SIG-M5 treated with dmso at 0.1 percent for 504 hours (cell line): ENCODE measurements around the gene SUMO4.
A peak's percentile ranks its signal among the peaks of the same experiment; 100 is the strongest.

Experiments
- DNase-seq: peaks from one replicate; lab custom pipeline; 2025; ENCODE audit not compliant: unreplicated experiment; lab: John Stamatoyannopoulos, UW

SUMO4 gene

GRCh38 chr6:149389509-149390297 lies 10.4 kb upstream of the SUMO4 start:
- DNase-seq, result no peak

DNA sequence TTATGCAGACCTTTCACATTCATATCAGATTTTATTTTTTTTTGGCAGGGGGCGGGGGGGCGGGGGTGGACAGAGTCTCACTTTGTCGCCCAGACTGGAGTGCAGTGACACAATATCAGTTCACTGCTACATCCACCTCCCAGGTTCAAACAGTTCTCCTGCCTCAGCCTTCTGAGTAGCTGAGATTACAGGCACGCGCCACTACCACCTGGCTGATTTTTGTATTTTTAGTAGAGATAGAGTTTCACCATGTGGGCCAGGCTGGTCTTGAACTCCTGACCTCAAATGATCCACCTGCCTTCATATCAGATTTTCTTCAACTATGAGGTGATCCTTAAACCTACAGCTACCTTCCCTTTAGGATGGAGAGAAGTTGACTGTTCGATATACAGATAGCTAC lies 8.0 kb upstream of the SUMO4 start:
- DNase-seq, result no peak

- no peak for DNase-seq
Observed at GRCh38 chr6:149392535-149392934, 7.5 kb upstream of the SUMO4 start.

DNA sequence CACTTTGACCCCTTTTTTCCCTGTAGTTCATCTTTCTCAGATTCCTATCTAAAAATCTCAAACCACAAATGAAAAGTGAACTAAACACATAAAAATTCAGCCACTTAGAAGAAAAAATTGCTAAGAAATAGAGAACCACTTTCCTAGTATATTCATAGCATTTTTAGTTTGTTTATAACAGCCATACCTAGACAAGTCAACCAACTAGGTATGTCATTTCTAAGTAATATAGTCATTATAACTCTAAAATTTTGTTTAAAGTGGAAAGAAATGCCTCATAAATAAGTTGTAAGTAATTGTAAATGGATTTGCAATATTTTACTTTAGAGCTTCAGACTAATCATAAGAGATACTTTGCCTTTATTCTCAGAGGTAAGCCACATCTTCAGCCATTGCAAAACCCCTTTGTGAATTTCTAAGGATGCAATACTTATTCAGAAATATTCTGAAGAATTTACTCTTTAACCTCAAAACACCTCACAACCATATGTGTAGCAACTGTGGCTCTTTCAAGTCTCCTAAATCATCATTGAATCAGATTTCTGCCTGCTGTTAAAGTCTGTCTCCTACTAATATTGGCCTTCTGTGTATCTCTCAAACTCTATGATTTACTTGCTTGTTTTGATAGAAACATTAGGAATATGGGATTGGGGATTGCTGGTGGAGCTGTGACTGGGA lies 6.9 kb upstream of the SUMO4 start:
- no peak for DNase-seq

GRCh38 chr6:149395185-149395584 lies 4.9 kb upstream of the SUMO4 start:
- DNase-seq, result no peak

- no peak for DNase-seq
Observed at GRCh38 chr6:149397384-149397783, 2.7 kb upstream of the SUMO4 start.

DNA sequence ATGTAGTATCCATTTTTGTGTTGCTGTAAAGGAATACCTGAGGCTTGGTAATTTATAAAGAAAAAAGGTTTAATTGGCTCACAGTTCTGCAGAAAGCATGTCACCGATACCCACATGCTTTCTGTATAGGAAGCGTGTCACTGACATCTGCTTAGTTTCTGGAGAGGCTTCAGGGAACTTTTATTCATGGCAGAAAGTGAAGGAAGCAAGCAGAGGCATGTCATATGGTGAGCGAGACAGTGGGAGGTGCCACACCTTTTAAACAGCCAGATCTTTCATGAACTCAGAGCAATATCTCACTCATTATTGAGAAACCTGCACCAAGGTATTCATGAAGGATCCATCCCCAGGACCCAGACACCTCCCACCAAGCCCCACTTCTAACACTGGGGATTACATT lies 3.5 kb downstream of the SUMO4 start:
- no peak for DNase-seq

GRCh38 chr6:149405823-149406765 lies 6.0 kb downstream of the SUMO4 start:
- DNase-seq, result peak; percentile 69

- no peak for DNase-seq
Observed at GRCh38 chr6:149409617-149410016, 9.6 kb downstream of the SUMO4 start.

DNA sequence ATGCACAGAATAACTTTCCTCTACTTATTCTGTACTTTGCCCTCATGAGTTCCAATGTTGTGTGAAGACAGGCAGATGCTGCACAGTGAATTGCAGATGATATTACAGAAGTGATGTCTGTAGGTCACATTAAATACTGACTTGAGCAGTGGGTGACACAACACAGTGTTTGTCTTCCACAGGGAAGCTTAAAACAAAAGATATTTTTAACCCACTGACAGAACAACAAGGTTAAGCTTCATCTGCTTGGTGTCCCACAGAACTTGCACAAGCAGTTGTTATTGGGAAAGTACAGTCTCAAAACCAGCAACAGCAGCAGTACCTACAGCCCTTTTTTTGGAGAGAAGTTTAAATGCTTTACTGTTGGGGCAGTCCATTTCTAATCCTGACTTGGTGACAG lies 10.5 kb downstream of the SUMO4 start:
- DNase-seq, result no peak

DNA sequence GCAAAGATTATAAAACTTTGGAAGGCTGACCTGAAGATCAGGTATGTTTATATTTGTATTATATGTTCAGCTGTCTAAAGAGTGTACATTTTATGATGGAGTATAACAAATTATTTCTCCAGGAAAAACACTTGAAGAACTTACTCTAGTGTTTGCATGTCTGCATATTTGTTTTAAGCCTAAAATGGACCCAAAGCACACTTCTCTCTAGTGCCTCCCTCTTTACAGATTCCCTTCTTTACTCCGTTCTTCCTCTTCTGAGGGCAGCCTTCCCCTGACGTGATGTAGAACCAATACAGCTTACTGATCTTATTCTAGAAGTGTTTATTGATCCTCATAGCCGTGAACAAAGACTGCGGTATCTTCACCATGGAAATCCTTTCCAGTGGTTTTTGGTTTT lies 13.9 kb downstream of the SUMO4 start:
- DNase-seq, result no peak

DNA sequence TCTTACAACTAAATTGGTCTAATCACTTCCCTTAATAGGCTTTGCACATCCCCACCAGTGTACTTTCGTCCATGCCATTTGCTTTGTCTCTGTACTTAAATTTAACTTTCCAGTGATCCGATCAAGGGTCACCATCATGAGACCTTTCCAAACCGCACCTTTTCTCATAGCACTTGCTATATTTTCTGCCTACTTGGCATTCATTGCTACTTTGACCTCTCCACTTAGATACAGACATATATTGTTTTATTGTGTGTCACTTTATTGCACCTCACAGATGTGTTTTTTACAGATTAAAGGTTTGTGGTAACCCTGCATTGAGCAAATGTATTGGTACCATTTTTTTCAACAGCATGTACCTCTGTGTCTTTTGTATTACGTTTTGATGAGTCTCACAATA lies 14.8 kb downstream of the SUMO4 start:
- no peak for DNase-seq

- no peak for DNase-seq
Observed at GRCh38 chr6:149419696-149420404, 19.8 kb downstream of the SUMO4 start.

GRCh38 chr6:149421132-149421531 lies 21.1 kb downstream of the SUMO4 start:
- DNase-seq, result no peak

DNA sequence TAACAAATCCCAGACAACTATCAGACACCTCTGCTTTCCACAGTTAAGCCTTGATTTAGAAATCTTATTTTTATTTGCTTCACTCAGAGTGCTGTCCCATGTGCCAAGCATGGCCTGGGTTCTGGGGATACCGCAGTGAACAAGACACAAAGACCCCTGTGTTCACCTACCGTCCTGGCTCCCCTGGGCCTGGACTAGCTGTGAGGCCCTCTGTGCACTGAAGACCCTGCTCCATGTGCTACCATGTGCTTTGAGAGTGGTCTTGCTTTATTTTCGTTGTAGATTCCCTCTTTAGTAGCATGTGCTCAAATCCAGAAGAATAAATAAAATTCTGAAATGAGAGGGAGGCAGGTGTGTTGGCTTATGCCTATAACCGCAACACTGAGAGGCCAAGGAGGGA lies 22.5 kb downstream of the SUMO4 start:
- DNase-seq, result no peak

DNA sequence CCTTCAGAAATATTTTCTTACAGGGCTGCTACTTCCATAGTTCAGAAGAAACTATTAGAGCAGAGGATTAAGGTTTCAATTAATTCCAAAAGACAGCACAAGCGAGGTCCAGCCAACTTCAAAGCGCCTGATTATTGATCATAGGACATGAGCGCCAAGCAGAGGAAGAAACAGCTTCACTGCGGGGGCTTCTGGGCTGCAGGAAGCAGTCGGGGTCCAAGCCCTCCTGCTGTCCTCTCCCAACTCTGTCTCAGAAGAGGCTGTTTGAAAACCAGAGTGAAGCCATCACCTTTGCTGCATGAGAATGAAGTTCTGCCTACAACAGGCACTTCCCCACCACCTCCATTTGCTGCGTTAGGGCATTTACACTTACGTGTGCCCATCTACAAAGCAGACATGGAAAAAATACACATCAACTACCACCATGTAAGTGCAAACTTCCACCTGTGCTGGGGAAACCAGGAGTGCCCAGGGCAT lies 23.9 kb downstream of the SUMO4 start:
- no peak for DNase-seq

- DNase-seq, result no peak
Observed at GRCh38 chr6:149425224-149425623, 25.2 kb downstream of the SUMO4 start.

DNA sequence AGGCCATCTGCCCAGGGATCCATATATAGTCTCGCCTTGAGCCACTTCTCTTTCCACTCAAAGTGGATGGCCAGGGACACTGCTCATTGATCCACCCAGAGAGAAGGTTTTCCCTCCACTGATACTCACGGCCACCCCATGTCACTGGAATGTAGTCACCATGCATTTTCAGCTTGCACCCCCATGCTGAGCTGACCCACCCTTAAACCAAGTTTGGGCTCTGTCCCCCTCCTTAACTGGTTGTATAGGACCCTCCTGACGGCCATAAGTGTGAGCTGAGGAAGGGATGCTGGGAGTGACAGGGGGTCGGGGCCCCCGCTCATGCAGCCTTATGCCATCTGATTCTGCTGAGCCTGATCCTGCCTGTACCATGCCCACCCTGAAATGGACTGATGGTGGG lies 25.7 kb downstream of the SUMO4 start:
- no peak for DNase-seq

- DNase-seq, result no peak
Observed at GRCh38 chr6:149428606-149429005, 28.5 kb downstream of the SUMO4 start.

DNA sequence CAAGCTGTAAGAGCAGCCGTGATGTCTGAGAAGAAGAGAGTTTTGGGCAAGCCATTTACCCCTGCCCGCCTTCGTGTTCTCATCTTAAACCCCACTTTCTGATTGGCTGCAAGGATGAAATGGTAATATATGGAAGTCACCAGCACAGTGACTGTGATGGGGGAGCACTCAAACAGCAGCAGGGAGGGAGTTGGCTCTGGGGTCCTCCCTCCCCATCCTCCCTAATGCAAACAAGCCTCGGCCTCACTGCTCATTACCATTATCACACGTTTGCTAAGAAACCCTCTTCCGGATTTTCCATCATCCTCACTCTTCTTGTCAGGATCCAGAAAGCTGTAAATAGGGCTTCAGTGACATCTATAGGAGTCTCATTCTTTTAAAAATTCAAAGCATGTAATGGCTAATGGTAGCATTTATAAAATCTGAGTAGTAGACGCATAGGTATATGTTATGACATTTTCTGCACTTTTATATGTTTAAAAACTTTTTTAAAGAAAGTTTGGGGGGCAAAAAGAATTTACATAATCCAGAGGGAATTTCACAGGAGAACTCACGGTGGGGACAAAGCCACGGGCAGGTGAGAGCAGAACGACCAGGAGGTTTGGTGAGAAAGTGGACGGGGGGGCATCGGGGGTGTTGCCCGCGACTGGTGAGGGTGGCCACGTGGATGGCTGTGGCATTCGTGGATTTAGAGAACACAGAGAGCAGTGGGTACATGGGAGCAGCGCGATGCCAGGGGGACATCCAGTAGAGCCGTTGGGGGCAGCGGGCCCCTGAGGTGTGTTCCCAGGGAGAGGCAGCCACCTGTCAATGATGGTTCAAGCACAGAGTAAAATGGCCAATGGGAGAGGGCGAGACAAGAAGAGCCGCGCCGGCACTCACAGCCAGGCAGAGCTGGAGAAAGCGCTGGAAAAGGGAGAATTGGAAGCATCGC lies 29.6 kb downstream of the SUMO4 start:
- DNase-seq, result no peak
